Glutamatergic neuron (in vitro differentiated cells): Measurements from ENCODE around the gene TMEM151B. TPM values are rescaled to one million over a fixed set of nuclear protein-coding genes. Genes with fewer than 3 reads are reported as not detected.

Source experiments
- DNase-seq: peaks from one replicate; pipeline ENCODE4 v3.0.0; 2022
- H3K27ac Mint-ChIP-seq: one replicate; pipeline ENCODE4 v1.8.0; 2020; ENCODE audit warnings: mild to moderate bottlenecking, mixed read lengths, inconsistent platforms; ENCODE audit not compliant: unreplicated experiment
- H3K27me3 Mint-ChIP-seq: one replicate; pipeline ENCODE4 v1.8.0; 2020; ENCODE audit warnings: mild to moderate bottlenecking, moderate library complexity, mixed read lengths, inconsistent platforms; ENCODE audit not compliant: unreplicated experiment
- H3K36me3 Mint-ChIP-seq: one replicate; pipeline ENCODE4 v1.8.0; 2020; ENCODE audit warnings: mild to moderate bottlenecking, mixed read lengths, inconsistent platforms; ENCODE audit not compliant: unreplicated experiment
- H3K4me1 Mint-ChIP-seq: one replicate; pipeline ENCODE4 v1.8.0; 2020; ENCODE audit warnings: mild to moderate bottlenecking, low read depth, mixed read lengths, inconsistent platforms; ENCODE audit not compliant: unreplicated experiment
- H3K4me3 Mint-ChIP-seq: one replicate; pipeline ENCODE4 v1.8.0; 2020; ENCODE audit warnings: mild to moderate bottlenecking, mixed read lengths, inconsistent platforms; ENCODE audit not compliant: unreplicated experiment
- H3K9me3 Mint-ChIP-seq: one replicate; pipeline ENCODE4 v1.8.0; 2020; ENCODE audit warnings: mild to moderate bottlenecking, moderate library complexity, mixed read lengths, inconsistent platforms; ENCODE audit not compliant: unreplicated experiment
- CTCF ChIP-seq: fragments of 200-600 bp; sonication (generic); IDR thresholded peaks from one replicate; pipeline ENCODE4 v1.5.0; 2021; ENCODE audit not compliant: partially characterized antibody, unreplicated experiment
- total RNA-seq: library from RNA; stranded (reverse); fragmentation: NEBNext Ultra II Directional; extraction: Animal tissue kit (Norgen Biotek cat#: 25700); gene quantifications from one replicate; pipeline ENCODE4 v1.2.1, GENCODE V29; 2021; ENCODE audit not compliant: unreplicated experiment

Gene TMEM151B
- total RNA-seq, 1 donor from 2014 or later = 51.3 TPM

- TF ChIP-seq CTCF = no peak
- no peak overlapping the region for H3K4me3 Mint-ChIP-seq
- H3K27me3 Mint-ChIP-seq = peaks cover 18% of the 10 kb centered on the region
- peaks cover 12% of the 10 kb centered on the region for H3K4me1 Mint-ChIP-seq
- peaks cover 11% of the 10 kb centered on the region for H3K9me3 Mint-ChIP-seq
- peak overlapping the region; percentile 5 for H3K27ac Mint-ChIP-seq
- peaks cover 10% of the 10 kb centered on the region for H3K36me3 Mint-ChIP-seq
- DNase-seq = no peak
These were observed 16.5 kb downstream of the TMEM151B start for GRCh38 chr6:44286747-44287146.

GRCh38 chr6:44289726-44290260 lies 19.5 kb downstream of the TMEM151B start:
- Mint-ChIP-seq H3K9me3 (peaks cover 10% of the 10 kb centered on the region), H3K27me3 (peaks cover 14% of the 10 kb centered on the region), H3K4me3 (peak overlapping the region; percentile 46), H3K4me1 (peaks cover 6% of the 10 kb centered on the region), H3K36me3 (peaks cover 4% of the 10 kb centered on the region), H3K27ac (no peak overlapping the region)
- no peak for DNase-seq
- TF ChIP-seq CTCF = no peak

DNA sequence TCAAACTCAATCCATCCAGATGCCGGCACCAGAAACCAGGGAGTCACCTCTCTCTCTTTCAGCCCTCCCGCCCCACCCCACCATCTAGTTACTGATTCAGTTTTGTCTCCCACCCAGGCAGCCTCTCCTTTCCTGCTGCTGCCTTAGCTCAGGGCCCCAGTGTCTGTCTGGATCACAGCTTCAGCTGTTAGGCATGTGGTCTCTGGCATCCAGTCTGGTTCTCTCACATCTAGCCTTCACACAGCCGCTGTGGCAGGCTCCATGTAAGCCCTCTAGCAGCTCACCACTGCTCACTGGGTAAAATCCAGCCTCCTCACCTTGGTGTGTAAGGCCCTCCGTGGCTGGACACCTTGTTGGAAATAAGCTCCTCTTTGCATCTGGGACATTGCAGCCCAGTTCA lies 21.6 kb downstream of the TMEM151B start:
- no peak for DNase-seq
- Mint-ChIP-seq H3K27me3 (peaks cover 19% of the 10 kb centered on the region), H3K4me1 (peaks cover 4% of the 10 kb centered on the region), H3K9me3 (peaks cover 10% of the 10 kb centered on the region), H3K4me3 (no peak overlapping the region), H3K36me3 (peaks cover 4% of the 10 kb centered on the region), H3K27ac (no peak overlapping the region)
- TF ChIP-seq CTCF = no peak

GRCh38 chr6:44292661-44293365 lies 22.6 kb downstream of the TMEM151B start:
- no peak for TF ChIP-seq CTCF
- Mint-ChIP-seq H3K4me3 (no peak overlapping the region), H3K27ac (no peak overlapping the region), H3K36me3 (peaks cover 2% of the 10 kb centered on the region), H3K27me3 (peaks cover 17% of the 10 kb centered on the region), H3K9me3 (peaks cover 8% of the 10 kb centered on the region), H3K4me1 (peaks cover 4% of the 10 kb centered on the region)
- DNase-seq = no peak
